Hematopoietic multipotent progenitor cell treated with erythropoietin and hydrocortisone succinate and interleukin-3 and kit ligand, for 15 days (in vitro differentiated cells): ENCODE results near the gene SPRYD3.
A peak's percentile ranks its signal among the peaks of the same experiment; 100 is the strongest.

Experiments
- DNase-seq: peaks from one replicate; pipeline ENCODE4 v3.0.0-alpha.2; 2015; ENCODE audit warnings: low spot score

SPRYD3 gene

DNA sequence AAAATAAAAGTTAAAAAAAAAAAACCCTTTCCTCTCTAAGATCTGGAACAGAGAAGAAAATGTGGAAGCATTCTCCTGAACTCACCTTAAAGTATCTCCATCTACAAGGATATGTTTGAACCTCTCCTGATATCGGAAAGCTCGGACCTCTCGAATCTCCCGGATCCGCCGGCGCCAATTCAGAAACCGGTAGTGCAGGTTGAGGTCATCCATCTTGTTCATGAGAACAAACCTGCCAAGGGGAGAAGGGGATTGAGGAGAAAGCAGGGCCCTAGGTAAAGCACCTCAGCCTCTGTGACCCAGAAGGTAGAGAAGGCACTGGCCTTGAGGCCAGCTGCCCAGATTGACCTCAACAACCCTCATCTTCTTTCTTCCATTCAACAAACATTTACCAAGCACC is 2.2 kb downstream of the SPRYD3 start:
- DNase-seq, result no peak

DNA sequence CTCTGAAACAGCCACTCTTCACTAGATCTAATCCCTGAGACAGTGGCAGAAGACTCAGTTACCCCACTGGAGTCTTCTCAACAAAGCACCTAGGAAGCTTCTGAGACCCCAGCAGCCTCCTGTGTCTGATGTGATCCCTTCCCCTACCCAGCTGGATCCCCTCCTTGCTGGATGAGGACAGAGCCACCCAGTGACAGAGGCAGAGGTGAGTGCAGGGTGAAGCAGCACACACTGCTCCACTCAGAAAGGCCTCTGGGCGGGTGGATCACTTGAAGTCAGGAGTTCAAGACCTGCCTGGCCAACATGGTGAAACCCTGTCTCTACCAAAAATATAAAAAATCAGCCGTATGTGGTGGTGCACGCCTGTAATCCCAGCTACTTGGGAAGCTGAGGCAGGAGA is 2.7 kb downstream of the SPRYD3 start:
- DNase-seq, result no peak

- no peak for DNase-seq
These were observed 4.2 kb downstream of the SPRYD3 start for GRCh38 chr12:53074999-53075370.

DNA sequence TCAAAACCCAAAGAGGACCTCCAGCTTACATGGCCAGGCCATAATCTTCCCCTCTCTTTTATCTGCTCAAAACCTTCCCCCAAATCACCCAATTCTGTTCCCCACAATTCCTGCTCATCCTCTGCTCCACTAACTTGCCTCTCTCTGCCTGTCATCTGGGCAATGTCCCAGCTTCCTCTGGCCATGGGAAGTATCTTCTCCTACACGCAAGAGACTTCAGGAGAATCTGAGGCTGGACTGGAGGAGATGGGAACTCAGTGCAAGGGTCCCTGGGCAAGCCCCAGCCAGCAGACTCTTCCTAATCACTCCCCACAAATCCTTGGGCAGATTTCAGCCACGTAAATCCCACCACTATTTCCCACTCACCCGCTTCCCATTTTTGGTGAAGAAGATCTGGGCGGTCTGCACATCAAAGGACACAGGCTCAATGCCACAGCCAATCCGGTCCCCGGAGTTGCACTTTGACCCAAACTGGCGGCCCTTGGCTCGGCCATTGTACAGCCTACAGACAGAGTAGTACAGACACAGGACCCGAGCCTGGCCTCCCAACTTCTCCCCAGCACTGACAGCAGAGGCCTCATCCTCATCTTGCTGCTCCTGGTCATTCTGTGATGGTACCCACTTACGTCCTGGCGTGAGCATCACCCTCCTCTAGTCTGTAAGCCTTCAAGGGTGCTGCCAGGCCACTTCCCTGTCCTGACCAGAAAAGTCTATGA is 4.7 kb downstream of the SPRYD3 start:
- no peak for DNase-seq

DNA sequence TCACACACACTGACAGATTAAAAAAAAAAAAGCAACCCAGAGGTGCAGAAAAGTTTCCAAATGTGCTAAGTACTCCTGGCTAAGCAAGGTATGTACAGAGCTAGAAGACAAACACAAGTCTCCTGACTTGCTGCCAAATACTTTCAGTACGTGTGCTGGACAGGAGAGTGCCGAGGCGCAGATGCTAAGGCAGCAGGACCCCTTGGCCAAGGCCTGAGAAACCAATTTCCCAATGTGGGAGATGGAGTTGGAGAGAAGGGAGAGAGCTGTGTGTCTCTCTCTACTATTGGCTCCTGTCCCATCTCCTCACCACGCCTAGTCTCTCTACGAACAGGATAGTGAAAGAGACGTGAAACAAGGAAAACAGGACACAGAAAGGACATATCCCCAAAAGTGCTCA is 5.3 kb downstream of the SPRYD3 start:
- no peak for DNase-seq

GRCh38 chr12:53071591-53072551 is 7.3 kb downstream of the SPRYD3 start:
- no peak for DNase-seq

DNA sequence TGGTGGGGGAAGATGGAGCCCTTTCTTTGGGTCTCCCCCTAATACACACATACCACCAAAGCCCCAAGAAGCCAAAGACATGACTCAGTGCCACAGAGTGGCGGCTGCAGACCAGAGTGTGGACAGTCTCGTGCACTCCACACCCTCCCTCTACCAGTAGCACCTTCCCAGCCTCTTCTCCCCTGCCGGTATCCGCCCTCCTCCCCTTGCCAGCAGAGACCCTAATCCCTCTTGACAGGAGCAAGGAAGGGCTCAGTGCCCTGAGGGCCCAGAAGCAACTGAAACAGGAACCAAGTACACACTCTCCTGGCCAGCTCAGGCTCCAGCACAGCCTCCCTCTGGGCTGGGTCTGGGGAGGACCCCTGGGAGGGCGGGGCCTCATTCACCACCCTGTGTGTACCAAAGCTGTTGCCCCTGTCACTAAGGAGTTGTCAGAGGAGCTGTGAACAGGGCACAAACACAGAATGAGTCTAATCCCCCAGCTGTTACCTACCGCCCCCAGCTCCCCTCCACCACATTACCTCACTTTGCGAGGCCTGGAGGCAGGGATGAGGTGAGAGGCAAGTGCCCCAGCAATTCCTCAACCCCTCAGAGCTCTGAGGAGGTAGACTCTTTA is 8.2 kb downstream of the SPRYD3 start:
- DNase-seq, result no peak

DNA sequence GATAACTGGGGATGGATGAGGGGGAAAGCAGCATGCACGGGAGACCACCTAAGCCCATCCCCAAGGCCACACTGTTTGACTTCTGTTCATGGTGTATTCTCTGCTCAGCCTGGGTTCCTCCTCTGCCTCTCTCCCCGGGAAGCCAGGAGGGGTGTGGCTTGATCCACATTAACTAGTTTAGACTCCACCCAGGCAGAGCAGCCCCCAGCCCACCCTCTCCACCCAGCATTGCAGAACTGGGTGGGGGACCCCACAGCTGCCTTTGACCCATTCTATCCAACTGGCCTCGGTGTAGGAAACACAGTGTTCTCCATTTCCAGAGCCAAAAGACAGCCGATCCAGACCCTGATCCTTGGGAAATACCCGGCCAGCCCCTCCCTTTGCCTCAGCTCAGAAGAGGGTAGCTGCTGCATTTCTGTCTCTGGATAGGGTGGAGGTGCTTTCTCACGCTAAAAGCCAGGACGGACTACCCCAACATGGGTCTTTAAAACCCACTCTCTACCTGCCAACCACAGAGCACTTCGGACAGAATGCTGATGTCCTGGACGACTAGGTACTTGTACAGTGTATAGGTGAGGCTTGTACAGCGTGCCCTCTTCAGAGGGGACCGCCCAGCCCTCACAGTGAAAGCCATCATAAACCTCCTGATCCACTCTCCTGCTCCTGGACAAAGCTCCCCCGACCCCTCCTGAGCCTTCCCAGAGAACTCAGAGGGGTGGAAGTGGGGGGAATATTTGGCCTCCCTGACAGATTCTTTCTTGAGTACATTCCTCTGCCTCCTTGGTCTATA is 9.4 kb downstream of the SPRYD3 start:
- DNase-seq, result no peak

DNA sequence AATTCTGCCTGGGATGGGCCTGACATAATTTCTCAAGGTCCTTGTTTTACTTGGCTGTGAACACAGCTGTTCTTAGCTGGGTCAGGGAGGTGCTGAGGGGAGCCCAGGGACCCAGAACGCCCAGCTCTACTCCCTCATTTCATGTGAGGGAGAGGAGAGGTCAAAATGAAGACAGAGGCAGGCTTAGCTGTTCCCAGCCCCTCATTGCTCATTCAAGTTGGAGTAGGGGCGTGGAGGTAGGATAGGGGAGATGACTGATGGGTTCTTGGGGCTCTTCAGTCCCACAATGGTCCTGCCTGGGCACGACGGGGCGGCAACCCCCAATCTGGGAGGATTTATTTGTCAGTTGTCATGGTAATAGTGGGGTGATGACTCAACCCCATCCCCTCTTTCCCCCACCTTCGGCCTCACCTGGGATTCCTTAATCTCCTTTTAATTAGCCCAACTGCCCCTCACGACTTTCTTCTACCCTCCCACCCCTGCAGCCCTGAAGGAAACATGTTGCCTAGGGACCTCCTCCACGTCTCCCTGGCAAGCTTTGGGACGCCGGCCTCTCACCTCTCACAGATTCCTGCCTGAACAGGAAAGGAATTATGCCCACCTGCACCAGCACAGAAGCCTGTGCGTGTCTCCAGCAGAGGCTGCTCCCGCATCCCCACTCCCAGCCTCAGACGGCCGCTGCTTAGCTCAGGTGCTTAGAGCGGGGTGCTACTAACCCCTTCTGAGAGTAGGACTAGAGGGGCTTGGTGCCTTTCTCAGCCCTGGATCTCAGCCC is 10.2 kb downstream of the SPRYD3 start:
- no peak for DNase-seq

- DNase-seq, result no peak
These were observed 11.0 kb downstream of the SPRYD3 start for GRCh38 chr12:53067993-53068770.

DNA sequence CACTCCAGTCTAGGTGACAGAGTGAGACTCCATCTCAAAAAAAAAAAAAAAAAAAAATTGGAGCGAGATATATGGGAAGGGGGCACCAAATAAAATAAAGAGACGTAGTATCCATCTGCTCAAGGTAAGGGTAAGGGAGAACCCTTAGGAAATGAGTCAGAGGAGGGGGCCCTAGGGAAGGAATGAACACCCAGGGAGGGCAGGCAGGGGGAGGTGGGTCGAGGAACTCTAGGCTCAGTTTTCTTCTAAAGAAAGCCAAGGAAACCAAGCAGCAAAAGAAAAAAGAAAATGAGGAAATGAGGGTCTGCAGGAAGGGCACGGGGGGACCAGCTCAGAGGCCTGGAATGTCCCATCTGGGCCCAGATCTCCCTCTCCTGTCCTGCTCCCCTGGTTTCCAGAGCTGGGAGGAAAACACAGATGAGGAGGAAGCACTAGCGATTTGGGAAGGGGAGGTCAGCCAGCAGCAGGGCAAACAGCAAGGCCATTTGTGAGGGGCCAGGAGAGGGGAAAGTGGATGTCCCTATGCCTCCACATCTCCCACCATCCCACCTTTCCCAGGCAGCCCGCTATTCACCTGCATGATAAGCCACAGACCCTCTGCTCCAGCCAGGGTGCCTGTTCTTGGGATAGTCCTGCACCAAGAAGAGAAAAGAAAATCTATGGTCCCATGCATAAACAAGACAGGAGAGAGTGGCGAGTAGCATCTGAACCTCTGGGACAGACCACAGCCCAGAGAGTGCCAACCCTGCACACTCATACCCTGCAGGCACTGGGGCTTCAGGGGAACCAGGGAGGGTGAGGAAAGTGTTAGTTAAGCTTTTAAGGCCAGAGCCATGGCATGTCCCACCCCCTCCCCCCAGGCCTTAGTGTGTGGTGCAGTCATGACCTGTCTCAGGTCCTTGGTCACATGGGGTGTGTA is 11.9 kb downstream of the SPRYD3 start:
- DNase-seq, result no peak

DNA sequence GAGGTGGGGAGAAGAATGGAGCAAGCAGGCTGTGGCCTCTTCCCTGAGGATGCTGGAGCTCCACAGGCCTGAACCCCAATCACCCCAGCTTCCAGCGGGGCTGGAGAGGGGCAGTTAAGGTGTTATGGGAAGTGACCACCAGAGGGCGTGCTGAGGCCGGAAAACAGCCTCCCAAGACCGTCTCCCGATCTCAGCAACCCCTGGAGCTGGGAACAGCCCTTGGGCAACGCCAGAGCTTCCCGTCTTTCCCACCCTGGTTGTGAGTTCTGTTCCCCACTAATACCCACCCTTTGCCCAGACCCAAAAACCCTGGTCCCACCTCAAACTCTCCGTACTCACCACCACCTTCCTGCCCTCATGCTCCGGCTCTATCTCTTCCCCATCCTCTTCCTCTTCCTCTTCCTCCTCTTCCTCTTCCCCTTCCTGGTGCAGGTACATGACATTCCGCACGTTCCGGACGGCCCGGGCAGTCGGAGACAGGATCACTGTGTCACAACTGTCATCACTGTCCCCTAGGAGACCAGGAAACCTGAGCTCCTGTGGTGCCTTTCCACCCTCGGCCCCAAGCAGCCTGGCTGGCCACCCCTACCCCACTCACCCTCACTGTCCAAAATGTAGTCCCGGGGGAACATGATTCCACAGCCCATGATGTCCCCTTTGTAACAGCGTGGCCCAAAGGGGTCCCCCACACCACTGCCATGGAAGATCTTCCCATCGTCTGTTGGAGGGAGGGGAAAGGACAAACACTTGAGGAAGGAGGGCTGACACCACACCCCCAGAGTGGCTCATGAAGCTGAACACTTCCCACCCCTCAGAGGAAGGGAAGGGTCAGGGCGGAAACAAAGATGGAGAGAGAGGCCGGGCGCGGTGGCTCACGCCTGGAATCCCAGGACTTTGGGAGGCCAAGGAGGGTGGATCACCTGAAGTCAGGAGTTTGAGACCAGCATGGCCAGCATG is 12.9 kb downstream of the SPRYD3 start:
- DNase-seq, result peak; percentile 78

- no peak for DNase-seq
These were observed 13.7 kb downstream of the SPRYD3 start for GRCh38 chr12:53065470-53065869.

GRCh38 chr12:53064613-53065436 is 14.4 kb downstream of the SPRYD3 start:
- DNase-seq, result no peak

- DNase-seq, result no peak
These were observed 15.2 kb downstream of the SPRYD3 start for GRCh38 chr12:53063708-53064612.
